Endothelial cell of umbilical vein (primary cell): Measurements from ENCODE around the gene CACNA2D1. TPM values are rescaled to one million over a fixed set of nuclear protein-coding genes. Genes with fewer than 3 reads are reported as not detected.

ENCODE experiments used
- BruUV-seq: library from RNA; stranded (reverse); fragments of 400-500 nt; replicated peaks from 2 replicates; lab custom pipeline; 2021; lab: Mats Ljungman, UMichigan
- CTCF ChIA-PET: fragments of 300-600, 350-600 bp; sonication (Branson Sonifier 250); formaldehyde crosslinking; loops from one replicate; lab custom pipeline; 2021; ENCODE audit warnings: antibody characterized with exemption, inconsistent platforms; lab: Charles Lee
- POLR2A ChIA-PET: fragments of 300-600, 350-600 bp; sonication (Branson Sonifier 250); formaldehyde crosslinking; loops from one replicate; lab custom pipeline; 2021; ENCODE audit warnings: antibody characterized with exemption, inconsistent platforms; lab: Charles Lee
- DNase-seq: peaks from one replicate; pipeline ENCODE4 v3.0.0-alpha.2; 2011; ENCODE audit warnings: low read depth, low spot score
- FAIRE-seq: peaks from 2 replicates; lab custom pipeline; 2011; peaks lifted over from hg19 to GRCh38; lab: Jason Lieb, UNC
- H2AFZ ChIP-seq: 2 replicates; pipeline ENCODE4 v1.6.0; 2012; ENCODE audit warnings: low read depth, low read length, control low read depth, inconsistent platforms
- H3K27ac ChIP-seq: 2 replicates; pipeline ENCODE4 v1.5.1; 2011; ENCODE audit warnings: low read depth, mild to moderate bottlenecking, control low read depth, low read length, moderate library complexity; ENCODE audit not compliant: insufficient read depth
- H3K27me3 ChIP-seq, 2 experiments: 2 replicates each; pipeline versions ENCODE4 v1.6.0 to v1.6.1; 2011; ENCODE audit warnings: low read length in 2 of 2, mixed read lengths in 1 of 2; ENCODE audit not compliant: control insufficient read depth in 2 of 2, insufficient read depth in 2 of 2
- H3K36me3 ChIP-seq, 2 experiments: 2 replicates in 1 of 2; 3 replicates in 1 of 2; pipeline ENCODE4 v1.5.1; 2011; ENCODE audit warnings: low read length in 2 of 2, mild to moderate bottlenecking in 1 of 2, moderate library complexity in 1 of 2; ENCODE audit not compliant: control insufficient read depth in 2 of 2, insufficient read depth in 2 of 2; ENCODE audit errors: extremely low read depth in 1 of 2
- H3K4me1 ChIP-seq: 3 replicates; pipeline ENCODE4 v1.5.1; 2011; ENCODE audit warnings: mild to moderate bottlenecking, low read length; ENCODE audit not compliant: control insufficient read depth, insufficient read depth; ENCODE audit errors: extremely low read depth
- H3K4me2 ChIP-seq: 2 replicates; pipeline ENCODE4 v1.6.1; 2011; ENCODE audit warnings: low read length, control low read depth, mixed read lengths; ENCODE audit not compliant: insufficient read depth
- H3K4me3 ChIP-seq, 3 experiments: fragments of 200-600 bp in 1 of 3; sonication (generic), shearing (Covaris generic) in 1 of 3; replicated peaks in 1 of 3; 2 replicates each; pipeline ENCODE4 v1.5.1; 2011 to 2016; ENCODE audit warnings: control low read depth in 3 of 3, low read length in 3 of 3, mild to moderate bottlenecking in 2 of 3, inconsistent platforms in 1 of 3, low read depth in 1 of 3, moderate library complexity in 1 of 3; ENCODE audit not compliant: insufficient read depth in 1 of 3
- H3K79me2 ChIP-seq: 2 replicates; pipeline ENCODE4 v1.6.0; 2012; ENCODE audit warnings: low read length, inconsistent platforms; ENCODE audit not compliant: control insufficient read depth, insufficient read depth
- H3K9ac ChIP-seq: replicated peaks from 2 replicates; pipeline ENCODE3; 2011; ENCODE audit warnings: low read length, control low read depth; ENCODE audit not compliant: insufficient read depth; ENCODE audit errors: extremely low read depth
- H3K9me1 ChIP-seq: replicated peaks from 3 replicates; pipeline ENCODE4 v1.6.0; 2011; ENCODE audit warnings: mild to moderate bottlenecking, low read length; ENCODE audit not compliant: control insufficient read depth, insufficient read depth; ENCODE audit errors: extremely low read depth
- H3K9me3 ChIP-seq: replicated peaks from 2 replicates; pipeline ENCODE4 v1.5.1; 2012; ENCODE audit warnings: low read length, inconsistent platforms; ENCODE audit not compliant: control insufficient read depth, insufficient read depth
- H4K20me1 ChIP-seq: replicated peaks from 2 replicates; pipeline ENCODE3; 2011; ENCODE audit warnings: mild to moderate bottlenecking, low read length; ENCODE audit not compliant: control insufficient read depth, insufficient read depth; ENCODE audit errors: extremely low read depth
- CTCF ChIP-seq, 2 donors: IDR thresholded peaks; 1 replicate in 1 of 2; 2 replicates in 1 of 2; pipeline ENCODE4 v1.5.1; 2011; ENCODE audit warnings: low read length in 2 of 2, mild to moderate bottlenecking in 2 of 2, moderate library complexity in 2 of 2, control low read depth in 1 of 2, inconsistent platforms in 1 of 2, low read depth in 1 of 2; ENCODE audit not compliant: insufficient read depth in 1 of 2; ENCODE audit errors: extremely low read depth in 1 of 2
- EZH2 ChIP-seq: IDR thresholded peaks from 2 replicates; pipeline ENCODE4 v1.6.1; 2012; ENCODE audit warnings: borderline replicate concordance, low read depth, mild to moderate bottlenecking, moderate library complexity, low read length, inconsistent platforms; ENCODE audit not compliant: severe bottlenecking
- FOS ChIP-seq: IDR thresholded peaks from 2 replicates; pipeline ENCODE4 v1.6.1; 2011; ENCODE audit warnings: mild to moderate bottlenecking, low read length, moderate library complexity, borderline replicate concordance; ENCODE audit not compliant: insufficient read depth
- GATA2 ChIP-seq: IDR thresholded peaks from 2 replicates; pipeline ENCODE4 v1.7.0; 2011; ENCODE audit warnings: low read depth, mild to moderate bottlenecking, moderate library complexity, mixed read lengths, low read length; ENCODE audit not compliant: insufficient read length, insufficient read depth
- JUN ChIP-seq: IDR thresholded peaks from 2 replicates; pipeline ENCODE4 v1.6.1; 2011; ENCODE audit warnings: borderline replicate concordance, low read depth; ENCODE audit not compliant: insufficient read length, insufficient read depth
- MAX ChIP-seq: IDR thresholded peaks from 2 replicates; pipeline ENCODE4 v1.6.1; 2011; ENCODE audit not compliant: insufficient read depth, insufficient read length
- MYC ChIP-seq: IDR thresholded peaks from one replicate; pipeline ENCODE4 v1.6.1; 2011; ENCODE audit warnings: mild to moderate bottlenecking, low read depth, low read length
- POLR2A ChIP-seq: IDR thresholded peaks from 2 replicates; pipeline ENCODE4 v1.6.1; 2012; ENCODE audit warnings: low read depth, mild to moderate bottlenecking, control low read depth, low read length
- POLR2AphosphoS5 ChIP-seq: IDR thresholded peaks from 2 replicates; pipeline ENCODE4 v1.6.1; 2012; ENCODE audit warnings: low read depth, mild to moderate bottlenecking, control low read depth, low read length, moderate library complexity; ENCODE audit not compliant: insufficient read depth
- dilution Hi-C: fragments of 300-500 bp; cut with MboI; formaldehyde crosslinking; loops from one replicate; pipeline ENCODE4 v1.15.0; 2019; ENCODE audit warnings: low sequenced_read_pairs; ENCODE audit not compliant: extremely low pct_ligation_motif_present
- intact Hi-C: fragments of 100-400 bp; cut with micrococcal nuclease; formaldehyde crosslinking; loops from one replicate; pipeline ENCODE4 v1.10.0; 2022
- polyA plus RNA-seq, 4 experiments: library from polyadenylated mRNA; depleted of rRNA in 3 of 4; stranded (reverse) in 3 of 4; unstranded in 1 of 4; fragments of >200 nt; gene quantifications; 2 replicates each; pipeline versions ENCODE4 v1.2.1 to v1.2.3, GENCODE V29; 2011 to 2012; ENCODE audit warnings: missing spikeins in 1 of 4
- total RNA-seq: library from RNA; stranded (reverse); gene quantifications from 2 replicates; pipeline ENCODE4 v1.2.3, GENCODE V29; 2021

The CACNA2D1 gene
- total and polyA plus RNA-seq, 2 donors (not counting 3 experiments of a cell fraction or from before 2014, with no cell fraction given), result 4.1 to 38.6 TPM

- DNase-seq (no peak), FAIRE-seq (no peak)
- no peak overlapping the region for H3K4me3 ChIP-seq
- dilution Hi-C loops (no loop called here), intact Hi-C loops (no loop called here)
- no peak for TF ChIP-seq JUN
- TF ChIP-seq FOS, result no peak
- no peak for TF ChIP-seq GATA2
- no peak for TF ChIP-seq CTCF (IDR thresholded peaks at IDR 0.05; ENCODE audit: extremely low read depth in 1 of 2, insufficient read depth in 1 of 2, low read depth in 1 of 2, low read length in 2 of 2)
- TF ChIP-seq POLR2AphosphoS5, result no peak
- no peak for TF ChIP-seq POLR2A
- TF ChIP-seq EZH2, result no peak
- no peak for TF ChIP-seq MYC
- TF ChIP-seq MAX, result no peak
- no peak overlapping the region for H3K4me2 ChIP-seq
- ChIA-PET CTCF (interaction anchor here (1.4 kb wide), 1 partner anchor 428 kb away, joined by 3 read pairs; no protein-coding TSS in a partner anchor), POLR2A (no interaction called here)
- no TSS peak for BruUV-seq
- H4K20me1 ChIP-seq, result no peaks in the 10 kb centered on the region
- H3K9me1 ChIP-seq, result no peaks in the 10 kb centered on the region
- H2AFZ ChIP-seq, result no peak overlapping the region
- no peaks in the 10 kb centered on the region for H3K79me2 ChIP-seq
- H3K27me3 ChIP-seq, result no peaks in the 10 kb centered on the region
- H3K4me1 ChIP-seq, result no peaks in the 10 kb centered on the region
- H3K9ac ChIP-seq, result no peak overlapping the region
- no peaks in the 10 kb centered on the region for H3K9me3 ChIP-seq
- no peaks in the 10 kb centered on the region for H3K36me3 ChIP-seq
- no peak overlapping the region for H3K27ac ChIP-seq
Measured at GRCh38 chr7:82472966-82473365, 29.4 kb upstream of the CACNA2D1 start.
